Adipose tissue (tissue), 3 donors: ENCODE measurements around the gene ZBTB46. TPM values are rescaled to one million over a fixed set of nuclear protein-coding genes. Genes with fewer than 3 reads are reported as not detected.
"Not testable (repeated sequence)": the region's sequence is repeated elsewhere in the genome, so short reads cannot be mapped to it uniquely, and the experiment has no call there.

ENCODE experiments used
- H3K27ac ChIP-seq: one replicate; pipeline ENCODE4 v1.5.1; 2013; ENCODE audit warnings: low read depth, low read length
- WGBS, 3 donors: extraction: QIAGEN DNeasy Blood & Tissue Kit; methylation state at CpG; one replicate each; pipeline ENCODE4 v1.1.7; 2013; 5-methylcytosine and 5-hydroxymethylcytosine counted together
- polyA plus RNA-seq, 3 donors: library from polyadenylated mRNA; stranded (reverse); fragments of 200-250 nt; gene quantifications; one replicate each; pipeline ENCODE4 v1.2.3, GENCODE V29; 2013
- donor health status: healthy with polysubstance abuse.
- donor health status: Bipolar disorder and iron deficiency.
- donor health status: healthy.

ZBTB46 gene
- polyA plus RNA-seq, 3 donors = 1.8 to 8.2 (median 6.1) TPM

- no peak overlapping the region for H3K27ac ChIP-seq
- 64 to 76% (median 76%) methylated on average over 9 of the region's 9 CpGs for WGBS, 3 donors
These were observed 52.2 kb downstream of the ZBTB46 start for GRCh38 chr20:63778857-63779256.

GRCh38 chr20:63778034-63778752, 52.9 kb downstream of the ZBTB46 start:
- 61 to 66% (median 63%) methylated on average over 19 of the region's 19 CpGs for WGBS, 3 donors
- H3K27ac ChIP-seq = no peak overlapping the region

- H3K27ac ChIP-seq = no peak overlapping the region
- WGBS, 3 donors = 95 to 97% (median 95%) methylated on average over 13 of the region's 13 CpGs
These were observed 53.5 kb downstream of the ZBTB46 start for GRCh38 chr20:63777614-63778013.

- 93% methylated on average over 22 to 23 of the region's 23 CpGs for whole genome bisulfite sequencing, 3 donors
- H3K27ac ChIP-seq = not testable (repeated sequence)
These were observed 54.2 kb downstream of the ZBTB46 start for GRCh38 chr20:63776875-63777274.

GRCh38 chr20:63775096-63775978, 55.7 kb downstream of the ZBTB46 start:
- H3K27ac ChIP-seq = no peak overlapping the region
- WGBS, 3 donors = 18 to 61% (median 58%) methylated on average over 63 to 67 of the region's 67 CpGs

- 69 to 79% (median 71%) methylated on average over 15 of the region's 15 CpGs for WGBS, 3 donors
- H3K27ac ChIP-seq = no peak overlapping the region
These were observed 56.8 kb downstream of the ZBTB46 start for GRCh38 chr20:63774306-63774705.

GRCh38 chr20:63773571-63774241, 57.4 kb downstream of the ZBTB46 start:
- 81 to 85% (median 85%) methylated on average over 33 of the region's 33 CpGs for WGBS, 3 donors
- H3K27ac ChIP-seq = no peak overlapping the region

GRCh38 chr20:63772781-63773518, 58.1 kb downstream of the ZBTB46 start:
- no peak overlapping the region for H3K27ac ChIP-seq
- 58 to 65% (median 63%) methylated on average over 20 of the region's 20 CpGs for WGBS, 3 donors

GRCh38 chr20:63771046-63771707, 59.9 kb downstream of the ZBTB46 start:
- H3K27ac ChIP-seq = no peak overlapping the region
- WGBS, 3 donors = 91 to 92% (median 92%) methylated on average over 51 to 52 of the region's 52 CpGs

GRCh38 chr20:63769891-63770474, 61.1 kb downstream of the ZBTB46 start:
- H3K27ac ChIP-seq = no peak overlapping the region
- WGBS, 3 donors = 89 to 92% (median 92%) methylated on average over 31 of the region's 31 CpGs

- WGBS, 3 donors = 89 to 94% (median 90%) methylated on average over 26 of the region's 26 CpGs
- H3K27ac ChIP-seq = no peak overlapping the region
These were observed 62.2 kb downstream of the ZBTB46 start for GRCh38 chr20:63768591-63769515.

- H3K27ac ChIP-seq = no peak overlapping the region
- WGBS, 3 donors = 83 to 92% (median 89%) methylated on average over 7 of the region's 7 CpGs
These were observed 63.2 kb downstream of the ZBTB46 start for GRCh38 chr20:63767886-63768285.

GRCh38 chr20:63767456-63767855, 63.6 kb downstream of the ZBTB46 start:
- 88% methylated on average over 17 to 18 of the region's 18 CpGs for WGBS, 3 donors

GRCh38 chr20:63766695-63767426, 64.2 kb downstream of the ZBTB46 start:
- H3K27ac ChIP-seq = no peak overlapping the region
- WGBS, 3 donors = 94 to 97% (median 96%) methylated on average over 38 of the region's 38 CpGs

More at GRCh38 chr20:63767456-63767855, 63.6 kb downstream of the ZBTB46 start:
- H3K27ac ChIP-seq = no peak overlapping the region

- WGBS, 3 donors = 89 to 94% (median 93%) methylated on average over 7 of the region's 7 CpGs
- H3K27ac ChIP-seq = no peak overlapping the region
These were observed 65.2 kb downstream of the ZBTB46 start for GRCh38 chr20:63765902-63766301.
